ENCODE results near the gene TBC1D14.

Gene TBC1D14

GRCh38 chr4:7003879-7004240 lies 94.2 kb downstream of the TBC1D14 start:
- no peak overlapping the region for H3K4me3 ChIP-seq (ENCODE audit: low read depth, low read length)
- no peak for TF ChIP-seq CTCF (IDR thresholded peaks at IDR 0.05; ENCODE audit: low read depth, low read length, missing control alignments)
- H3K27me3 ChIP-seq (replicated peaks) = no peaks in the 10 kb centered on the region
- DNase-seq = no peak
- H3K27ac ChIP-seq = no peak overlapping the region
- in situ Hi-C loops (cut with HindIII; ENCODE audit: low pct_ligation_motif_present, low sequenced_read_pairs) = no loop called here
- peaks cover 50% of the 10 kb centered on the region for H3K36me3 ChIP-seq (replicated peaks)

- peaks cover 49% of the 10 kb centered on the region for H3K36me3 ChIP-seq (replicated peaks)
- H3K4me3 ChIP-seq (ENCODE audit: low read depth, low read length) = no peak overlapping the region
- no peak for DNase-seq
- no peaks in the 10 kb centered on the region for H3K27me3 ChIP-seq (replicated peaks)
- H3K27ac ChIP-seq = no peak overlapping the region
- no peak for TF ChIP-seq CTCF (IDR thresholded peaks at IDR 0.05; ENCODE audit: low read depth, low read length, missing control alignments)
- in situ Hi-C loops (cut with HindIII; ENCODE audit: low pct_ligation_motif_present, low sequenced_read_pairs) = no loop called here
These were observed 94.7 kb downstream of the TBC1D14 start for GRCh38 chr4:7004331-7004730.

GRCh38 chr4:7005571-7005970 lies 95.9 kb downstream of the TBC1D14 start:
- Histone ChIP-seq H3K4me3 (ENCODE audit: low read depth, low read length) (no peak overlapping the region), H3K27me3 (replicated peaks) (no peaks in the 10 kb centered on the region), H3K27ac (no peak overlapping the region), H3K36me3 (replicated peaks) (peaks cover 42% of the 10 kb centered on the region)
- DNase-seq = no peak
- in situ Hi-C loops (cut with HindIII; ENCODE audit: low pct_ligation_motif_present, low sequenced_read_pairs) = no loop called here
- TF ChIP-seq CTCF (IDR thresholded peaks at IDR 0.05; ENCODE audit: low read depth, low read length, missing control alignments) = no peak

GRCh38 chr4:7006411-7006810 lies 96.8 kb downstream of the TBC1D14 start:
- Histone ChIP-seq H3K27me3 (replicated peaks) (no peaks in the 10 kb centered on the region), H3K36me3 (replicated peaks) (peaks cover 37% of the 10 kb centered on the region), H3K27ac (no peak overlapping the region), H3K4me3 (ENCODE audit: low read depth, low read length) (no peak overlapping the region)
- TF ChIP-seq CTCF (IDR thresholded peaks at IDR 0.05; ENCODE audit: low read depth, low read length, missing control alignments) = no peak
- in situ Hi-C loops (cut with HindIII; ENCODE audit: low pct_ligation_motif_present, low sequenced_read_pairs) = no loop called here
- DNase-seq = no peak

GRCh38 chr4:7007142-7007907 lies 97.7 kb downstream of the TBC1D14 start:
- H3K27me3 ChIP-seq (replicated peaks) = no peaks in the 10 kb centered on the region
- TF ChIP-seq CTCF (IDR thresholded peaks at IDR 0.05; ENCODE audit: low read depth, low read length, missing control alignments) = no peak
- no peak for DNase-seq
- H3K4me3 ChIP-seq (ENCODE audit: low read depth, low read length) = no peak overlapping the region
- in situ Hi-C loops (cut with HindIII; ENCODE audit: low pct_ligation_motif_present, low sequenced_read_pairs) = no loop called here
- peaks cover 29% of the 10 kb centered on the region for H3K36me3 ChIP-seq (replicated peaks)
- H3K27ac ChIP-seq = no peak overlapping the region

GRCh38 chr4:7007944-7008343 lies 98.3 kb downstream of the TBC1D14 start:
- no peak for TF ChIP-seq CTCF (IDR thresholded peaks at IDR 0.05; ENCODE audit: low read depth, low read length, missing control alignments)
- DNase-seq = no peak
- Histone ChIP-seq H3K36me3 (replicated peaks) (peaks cover 26% of the 10 kb centered on the region), H3K27ac (no peak overlapping the region), H3K27me3 (replicated peaks) (no peaks in the 10 kb centered on the region), H3K4me3 (ENCODE audit: low read depth, low read length) (no peak overlapping the region)
- in situ Hi-C loops (cut with HindIII; ENCODE audit: low pct_ligation_motif_present, low sequenced_read_pairs) = no loop called here
